ENCODE data around the gene PGBD2. TPM values are rescaled to one million over a fixed set of nuclear protein-coding genes. Genes with fewer than 3 reads are reported as not detected.
"Not testable (repeated sequence)": the region's sequence is repeated elsewhere in the genome, so short reads cannot be mapped to it uniquely, and the experiment has no call there.

The PGBD2 gene

DNA sequence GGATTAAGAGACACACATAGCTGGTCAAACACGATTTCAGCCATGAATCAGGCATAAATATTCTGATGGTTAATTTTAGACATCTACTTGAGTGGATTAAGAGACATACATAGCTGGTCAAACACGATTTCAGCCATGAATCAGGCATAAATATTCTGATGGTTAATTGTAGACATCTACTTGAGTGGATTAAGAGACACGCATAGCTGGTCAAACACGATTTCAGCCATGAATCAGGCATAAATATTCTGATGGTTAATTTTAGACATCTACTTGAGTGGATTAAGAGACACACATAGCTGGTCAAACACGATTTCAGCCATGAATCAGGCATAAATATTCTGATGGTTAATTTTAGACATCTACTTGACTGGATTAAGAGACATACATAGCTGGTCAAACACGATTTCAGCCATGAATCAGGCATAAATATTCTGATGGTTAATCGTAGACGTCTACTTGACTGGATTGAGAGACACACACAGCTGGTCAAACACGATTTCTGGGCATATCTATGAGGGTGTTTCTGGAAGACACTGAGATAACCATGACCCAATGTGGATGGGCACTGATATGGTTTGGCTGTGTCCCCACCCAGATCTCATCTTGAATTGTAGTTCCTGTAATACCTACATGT, 32.3 kb downstream of the PGBD2 start:
- H3K4me2 ChIP-seq (ENCODE audit: low read length); H3K27me3 ChIP-seq (ENCODE audit: control insufficient read depth, insufficient read depth, low read length); H3K9ac ChIP-seq (ENCODE audit: low read depth, low read length); H3K4me3 ChIP-seq (ENCODE audit: low read length); H3K36me3 ChIP-seq (ENCODE audit: insufficient read depth, low read length); H3K4me1 ChIP-seq (ENCODE audit: control insufficient read depth, insufficient read depth, low read length); H3K9me3 ChIP-seq (replicated peaks; ENCODE audit: low read length): not testable (repeated sequence)

- not testable (repeated sequence) for H3K4me2 ChIP-seq (ENCODE audit: low read length); H3K36me3 ChIP-seq (ENCODE audit: insufficient read depth, low read length); H3K9ac ChIP-seq (ENCODE audit: low read depth, low read length); H3K4me1 ChIP-seq (ENCODE audit: control insufficient read depth, insufficient read depth, low read length); H3K9me3 ChIP-seq (replicated peaks; ENCODE audit: low read length); H3K27me3 ChIP-seq (ENCODE audit: control insufficient read depth, insufficient read depth, low read length); H3K4me3 ChIP-seq (ENCODE audit: low read length)
Observed at GRCh38 chr1:248944134-248944999, 38.3 kb downstream of the PGBD2 start.

DNA sequence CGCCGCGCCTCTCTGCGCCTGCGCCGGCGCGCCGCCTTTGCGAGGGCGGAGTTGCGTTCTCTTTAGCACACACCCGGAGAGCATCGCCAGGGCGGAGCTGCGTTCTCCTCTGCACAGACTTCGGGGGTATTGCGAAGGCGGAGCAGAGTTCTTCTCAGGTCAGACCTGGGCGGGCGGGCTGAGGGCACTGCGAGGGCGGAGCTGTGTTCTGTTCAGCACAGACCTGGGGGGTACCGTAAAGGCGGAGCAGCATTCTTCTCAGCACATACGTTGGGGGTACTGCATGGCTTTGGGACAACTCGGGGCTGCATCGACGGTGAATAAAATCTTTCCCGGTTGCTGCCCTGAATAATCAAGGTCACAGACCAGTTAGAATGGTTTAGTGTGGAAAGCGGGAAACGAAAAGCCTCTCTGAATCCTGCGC, 39.0 kb downstream of the PGBD2 start:
- not testable (repeated sequence) for H3K4me2 ChIP-seq (ENCODE audit: low read length); H3K9me3 ChIP-seq (replicated peaks; ENCODE audit: low read length); H3K36me3 ChIP-seq (ENCODE audit: insufficient read depth, low read length); H3K4me1 ChIP-seq (ENCODE audit: control insufficient read depth, insufficient read depth, low read length); H3K27me3 ChIP-seq (ENCODE audit: control insufficient read depth, insufficient read depth, low read length); H3K9ac ChIP-seq (ENCODE audit: low read depth, low read length); H3K4me3 ChIP-seq (ENCODE audit: low read length)

DNA sequence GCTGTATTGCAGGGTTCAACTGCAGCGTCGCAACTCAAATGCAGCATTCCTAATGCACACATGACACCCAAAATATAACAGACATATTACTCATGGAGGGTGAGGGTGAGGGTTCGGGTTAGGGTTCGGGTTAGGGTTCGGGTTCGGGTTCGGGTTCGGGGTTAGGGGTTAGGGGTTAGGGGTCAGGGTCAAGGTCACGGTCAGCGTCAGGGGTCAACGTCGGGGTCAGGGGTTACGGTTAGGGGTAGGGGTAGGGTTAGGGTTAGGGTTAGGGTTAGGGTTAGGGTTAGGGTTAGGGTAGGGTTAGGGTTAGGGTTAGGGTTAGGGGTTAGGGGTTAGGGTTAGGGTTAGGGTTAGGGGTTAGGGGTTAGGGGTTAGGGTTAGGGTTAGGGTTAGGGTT, 39.4 kb downstream of the PGBD2 start:
- not testable (repeated sequence) for H3K36me3 ChIP-seq (ENCODE audit: insufficient read depth, low read length); H3K9ac ChIP-seq (ENCODE audit: low read depth, low read length); H3K4me3 ChIP-seq (ENCODE audit: low read length)

GRCh38 chr1:248945856-248946416, 39.9 kb downstream of the PGBD2 start:
- H3K4me1 ChIP-seq (ENCODE audit: control insufficient read depth, insufficient read depth, low read length); H3K9ac ChIP-seq (ENCODE audit: low read depth, low read length); H3K27me3 ChIP-seq (ENCODE audit: control insufficient read depth, insufficient read depth, low read length); H3K4me3 ChIP-seq (ENCODE audit: low read length); H3K9me3 ChIP-seq (replicated peaks; ENCODE audit: low read length); H3K4me2 ChIP-seq (ENCODE audit: low read length); H3K36me3 ChIP-seq (ENCODE audit: insufficient read depth, low read length): not testable (repeated sequence)

More for the DNA sequence above, 39.4 kb downstream of the PGBD2 start:
- not testable (repeated sequence) for H3K4me2 ChIP-seq (ENCODE audit: low read length); H3K4me1 ChIP-seq (ENCODE audit: control insufficient read depth, insufficient read depth, low read length); H3K9me3 ChIP-seq (replicated peaks; ENCODE audit: low read length); H3K27me3 ChIP-seq (ENCODE audit: control insufficient read depth, insufficient read depth, low read length)

Small RNA genes within 50 kb of the gene (small RNA-seq; reads per million reads assigned to genes)
- not detected for gene RNU6-1205P
